Left lobe of liver (tissue), 2 donors: ENCODE results near the gene ILF3. TPM values are rescaled to one million over a fixed set of nuclear protein-coding genes. Genes with fewer than 3 reads are reported as not detected.
A peak's percentile ranks its signal among the peaks of the same experiment; 100 is the strongest.

ENCODE experiments used
- ATAC-seq: fragments of 200-7000 bp; cut with Tn5 transposase; one replicate; pipeline ENCODE4 v1.9.1; 2020; ENCODE audit warnings: mild to moderate bottlenecking, moderate library complexity
- DNase-seq: peaks from one replicate; pipeline ENCODE4 v3.0.0-alpha.2; 2020; ENCODE audit warnings: low spot score
- total RNA-seq: library from RNA; stranded (reverse); gene quantifications from one replicate; pipeline ENCODE4 v1.2.1, GENCODE V29; 2021
- donor health status: DM: no; HTN: no; CAD: no; lungs with moderate emphysema.
- donor health status: DM: no; HTN: yes; CAD: no.

Gene ILF3
- 57.1 TPM for total RNA-seq

DNA sequence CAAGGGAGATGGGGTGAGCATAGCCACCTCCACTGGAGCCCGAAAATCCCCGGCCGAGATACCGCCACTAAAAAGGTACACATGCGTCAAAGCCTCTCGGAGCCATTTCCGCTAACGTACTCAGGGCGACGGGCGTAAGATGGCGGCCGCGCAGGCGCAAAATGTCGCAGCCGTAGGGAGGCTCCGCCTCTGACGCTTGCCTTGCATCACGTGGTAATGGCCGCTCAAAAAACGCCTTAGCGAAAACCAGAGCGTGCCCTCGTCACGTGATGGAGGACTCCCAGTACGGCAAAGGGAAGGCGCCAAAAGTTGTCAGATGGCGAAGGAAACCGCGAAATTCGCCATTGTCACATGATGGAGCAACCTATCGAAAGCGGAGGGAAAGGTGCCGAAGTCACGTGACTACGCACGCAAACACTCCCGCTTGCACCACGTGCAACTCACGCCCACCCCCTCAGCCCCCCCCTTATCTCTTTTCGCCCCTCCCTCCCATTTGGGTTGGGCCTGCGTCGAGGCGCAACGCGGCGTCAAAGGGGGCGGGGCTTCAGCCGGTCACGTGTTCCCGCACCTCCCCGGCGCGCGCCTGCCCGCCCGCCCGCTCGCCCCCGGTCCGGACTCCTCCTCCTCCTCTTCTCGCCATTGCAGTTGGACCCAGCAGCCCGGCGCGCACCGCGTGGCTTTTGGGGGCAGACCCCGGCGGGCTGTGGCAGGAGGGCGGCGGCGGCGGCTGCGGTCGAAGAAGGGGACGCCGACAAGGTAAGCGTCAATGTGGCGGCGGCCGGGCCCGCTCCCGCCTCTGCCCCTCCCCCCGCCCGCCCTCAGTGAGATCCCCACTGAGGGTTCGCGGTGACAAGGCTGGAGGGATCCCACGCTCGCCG, at the start of gene ILF3:
Gene ILF3 (plus strand): TSS at position 615 of the 878 bp plus-strand sequence. CDS start 16,260 bp downstream, outside the sequence.
- DNase-seq, result peak; percentile 100
- peak; percentile 93 for ATAC-seq

DNA sequence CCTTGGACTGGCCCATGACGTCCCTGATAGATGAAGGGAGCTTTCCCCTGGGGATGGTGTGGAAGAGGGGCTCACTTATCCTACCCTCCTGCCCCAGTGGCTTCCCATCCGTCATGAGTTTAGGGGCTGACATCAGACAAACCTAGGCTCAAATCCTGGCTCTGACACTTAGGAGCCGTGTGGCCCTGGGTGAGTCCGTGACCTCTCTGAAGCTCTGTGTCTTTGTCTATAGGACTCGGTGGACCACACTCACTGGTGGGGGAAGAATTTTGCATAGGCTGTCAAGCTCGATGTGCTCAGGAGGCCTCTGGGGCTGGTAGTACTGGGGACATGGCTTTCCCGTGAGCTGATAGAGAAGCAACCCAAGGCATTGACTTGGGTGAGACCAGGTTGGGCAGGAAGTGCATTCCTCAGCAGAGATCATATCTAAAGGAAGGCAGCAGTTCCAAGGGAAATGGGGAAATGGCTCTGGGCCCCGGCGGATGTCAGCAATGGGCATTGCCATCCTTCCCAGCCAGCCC, 49.6 kb upstream of the ILF3 start:
- ATAC-seq, result peak; percentile 5

DNA sequence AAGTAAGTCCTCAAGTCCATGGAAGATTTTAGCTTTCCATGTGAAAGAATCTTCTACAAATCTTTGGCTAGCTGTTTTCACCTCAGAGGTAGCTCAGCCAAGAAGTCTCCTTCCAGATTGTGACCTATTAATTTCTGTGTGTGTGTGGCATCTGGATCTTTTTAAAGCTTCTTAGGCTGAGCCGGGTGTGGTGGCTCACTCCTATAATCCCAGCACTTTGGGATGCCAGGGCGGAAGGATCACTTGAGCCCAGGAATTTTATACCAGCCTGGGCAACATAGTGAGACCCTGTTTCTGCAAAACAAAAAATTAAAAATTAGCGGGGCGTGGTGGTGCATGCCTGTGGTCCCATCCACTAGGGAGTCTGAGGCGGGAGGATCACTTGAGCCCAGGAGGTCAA, 42.2 kb upstream of the ILF3 start:
- DNase-seq (no peak), ATAC-seq (no peak)

More for the DNA sequence above, 49.6 kb upstream of the ILF3 start:
- no peak for DNase-seq

DNA sequence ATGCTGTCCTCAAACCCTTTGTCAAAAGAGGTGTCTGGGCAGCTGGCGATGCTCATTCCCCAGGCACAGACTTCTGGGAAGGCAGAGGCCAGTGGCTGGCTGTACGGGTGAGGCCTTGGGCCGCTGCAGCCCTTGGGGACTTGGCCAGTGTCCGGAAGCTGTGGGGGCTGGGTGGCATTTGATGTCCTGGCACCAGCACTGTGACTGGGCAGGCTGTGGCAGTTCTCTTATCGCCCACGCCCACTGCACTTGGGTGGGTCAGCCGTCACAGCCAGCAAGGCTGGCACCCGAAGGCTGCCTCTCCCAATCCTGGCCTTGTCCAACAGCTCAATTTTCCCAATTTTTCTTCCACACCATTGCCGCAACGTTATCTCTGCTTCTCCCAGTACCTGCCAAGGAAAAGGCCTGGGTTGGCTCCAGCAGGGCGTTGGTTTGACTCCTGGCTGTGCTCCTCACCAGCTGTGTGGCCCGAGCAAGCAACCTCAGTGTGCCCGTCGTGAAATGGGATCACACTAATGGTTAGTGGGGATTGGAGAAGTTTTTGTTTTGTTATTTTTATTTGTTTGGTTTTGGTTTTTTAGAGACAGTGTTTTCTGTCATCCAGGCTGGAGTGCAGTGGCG, 41.5 kb upstream of the ILF3 start:
- ATAC-seq, result peak; percentile 66
- DNase-seq, result no peak

DNA sequence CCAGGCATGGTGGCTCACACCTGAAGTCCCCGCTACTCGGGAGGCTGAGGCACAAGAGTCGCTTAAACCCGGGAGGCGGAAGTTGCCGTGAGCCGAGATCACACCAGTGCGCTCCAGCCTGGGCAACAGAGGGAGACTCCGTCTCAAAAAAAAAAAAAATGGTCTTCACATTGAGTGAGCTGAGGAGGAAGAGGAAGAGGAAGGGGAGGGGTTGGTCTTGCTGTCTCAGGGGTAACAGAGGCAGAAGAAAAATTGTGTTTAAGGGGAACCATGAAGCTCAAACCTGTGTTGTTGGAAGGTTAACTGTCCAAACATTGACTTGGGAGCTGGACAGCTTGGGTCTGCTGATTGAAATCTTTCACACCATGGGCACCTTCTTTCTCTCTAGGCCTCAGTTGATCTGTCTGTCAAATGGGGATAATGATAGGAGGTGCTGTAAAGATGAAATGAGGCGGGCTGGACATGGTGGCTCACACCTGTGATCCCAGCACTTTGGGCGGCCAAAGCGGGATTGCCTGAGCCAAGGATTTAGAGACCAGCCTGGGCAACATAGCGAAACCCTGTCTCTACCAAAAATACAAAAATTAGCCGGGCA, 38.6 kb upstream of the ILF3 start:
- ATAC-seq (peak; percentile 44), DNase-seq (no peak)

DNA sequence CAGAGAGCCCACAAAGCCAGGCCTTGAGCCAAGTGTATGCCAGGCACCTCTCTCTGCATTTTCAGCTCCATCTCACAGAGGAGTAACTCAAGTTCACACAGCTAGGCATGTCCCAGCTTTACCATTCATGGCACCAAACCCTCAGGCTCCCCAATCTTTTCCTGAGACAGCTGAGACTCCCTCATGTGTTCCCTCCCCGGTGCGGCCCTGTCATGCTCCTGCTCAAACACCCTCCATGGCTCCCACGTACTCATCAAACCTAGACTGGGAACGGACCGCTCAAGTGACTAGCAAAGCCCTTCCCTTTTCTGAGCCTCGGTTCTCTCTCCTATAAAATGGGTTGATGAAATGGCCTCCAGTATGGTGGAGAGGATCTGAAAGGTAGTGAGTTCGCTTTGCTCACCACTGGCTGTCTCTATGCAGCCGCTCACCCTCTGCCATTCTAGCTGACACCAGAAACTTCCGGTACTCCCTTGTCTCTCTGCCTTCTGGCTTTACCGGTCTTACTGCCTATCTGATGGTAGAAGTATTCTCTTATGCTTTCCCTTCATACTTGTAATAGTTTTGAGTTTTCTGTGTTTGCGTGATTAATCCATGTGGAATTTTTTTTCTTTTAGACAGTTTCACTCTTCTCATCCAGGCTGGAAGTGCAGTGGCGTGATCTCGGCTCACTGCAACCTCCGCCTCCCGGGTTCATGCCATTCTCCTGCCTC, 36.6 kb upstream of the ILF3 start:
- DNase-seq, result no peak
- no peak for ATAC-seq

DNA sequence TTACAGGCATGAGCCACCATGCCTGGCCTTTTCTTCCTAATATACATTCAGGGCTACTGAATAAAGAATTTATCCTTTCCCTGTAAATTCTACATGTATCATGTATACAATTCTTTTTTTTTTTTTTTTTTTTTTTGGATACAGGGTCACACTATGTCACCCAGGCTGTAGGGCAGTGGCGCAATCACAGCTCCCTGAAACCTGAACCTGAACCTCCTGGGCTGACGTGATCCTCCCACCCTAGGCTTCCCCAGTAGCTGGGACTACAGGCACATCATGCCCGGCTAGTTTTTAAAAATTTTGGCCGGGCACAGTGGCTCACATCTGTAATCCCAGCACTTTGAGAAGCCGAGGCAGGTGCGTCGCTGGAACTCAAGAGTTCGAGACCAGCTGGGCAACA, 35.3 kb upstream of the ILF3 start:
- ATAC-seq (no peak), DNase-seq (no peak)

DNA sequence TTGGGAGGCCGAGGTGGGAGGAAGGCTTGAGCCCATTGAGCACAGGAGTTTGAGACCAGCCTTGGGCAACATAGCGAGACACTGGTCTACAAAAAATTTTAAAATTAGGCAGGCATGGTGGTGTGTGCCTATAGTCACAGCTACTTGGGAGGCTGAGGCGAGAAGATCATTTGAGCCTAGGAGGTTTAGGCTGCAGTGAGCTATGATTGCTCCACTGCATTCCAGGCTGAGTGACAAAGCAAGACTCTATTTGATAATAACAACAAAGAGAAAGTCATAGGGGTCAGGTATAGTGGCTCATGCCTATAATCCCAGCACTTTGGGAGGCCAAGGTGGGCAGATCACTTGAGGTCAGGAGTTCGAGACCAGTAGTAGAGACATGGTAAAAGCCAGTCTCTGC, 33.4 kb upstream of the ILF3 start:
- no peak for ATAC-seq
- no peak for DNase-seq

DNA sequence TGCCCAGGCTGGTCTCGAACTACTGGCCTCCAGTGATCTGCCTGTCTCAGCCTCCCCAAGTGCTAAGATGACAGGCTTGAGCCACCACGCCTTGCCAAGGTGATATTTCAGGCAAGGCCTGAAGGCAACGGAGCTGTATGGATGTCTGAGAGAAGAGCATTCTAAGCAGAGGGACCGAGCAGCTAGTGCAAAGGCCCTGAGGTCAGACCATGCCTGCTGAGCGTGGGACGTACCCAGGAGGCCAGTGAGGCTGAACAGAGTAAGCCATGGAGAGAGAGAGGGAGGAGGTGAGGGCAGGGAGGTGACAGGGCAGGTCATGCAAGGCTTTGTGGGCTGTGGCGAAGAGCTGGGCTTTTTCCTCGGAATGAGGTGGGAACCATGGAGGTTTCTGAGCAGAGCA, 32.2 kb upstream of the ILF3 start:
- DNase-seq (no peak), ATAC-seq (no peak)

DNA sequence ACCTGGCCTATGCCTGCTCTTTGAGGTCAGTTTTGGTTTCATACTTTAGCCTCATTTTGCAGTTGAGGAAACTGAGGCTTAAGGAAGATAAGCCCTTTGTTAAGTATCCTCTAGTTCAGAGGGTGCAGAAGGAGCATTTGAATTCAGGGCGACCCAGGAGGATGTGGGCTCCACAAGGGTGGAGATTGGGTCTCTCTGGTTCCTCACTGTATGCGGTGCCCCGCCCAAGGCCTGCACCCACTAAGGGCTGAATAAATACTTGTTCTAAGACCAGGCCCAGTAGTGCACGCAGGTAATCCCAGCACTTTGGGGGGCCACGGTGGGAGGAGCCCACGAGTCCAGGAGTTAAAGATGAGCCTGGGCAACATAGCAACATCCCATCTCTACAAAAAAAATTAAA, 29.6 kb upstream of the ILF3 start:
- no peak for ATAC-seq
- no peak for DNase-seq

DNA sequence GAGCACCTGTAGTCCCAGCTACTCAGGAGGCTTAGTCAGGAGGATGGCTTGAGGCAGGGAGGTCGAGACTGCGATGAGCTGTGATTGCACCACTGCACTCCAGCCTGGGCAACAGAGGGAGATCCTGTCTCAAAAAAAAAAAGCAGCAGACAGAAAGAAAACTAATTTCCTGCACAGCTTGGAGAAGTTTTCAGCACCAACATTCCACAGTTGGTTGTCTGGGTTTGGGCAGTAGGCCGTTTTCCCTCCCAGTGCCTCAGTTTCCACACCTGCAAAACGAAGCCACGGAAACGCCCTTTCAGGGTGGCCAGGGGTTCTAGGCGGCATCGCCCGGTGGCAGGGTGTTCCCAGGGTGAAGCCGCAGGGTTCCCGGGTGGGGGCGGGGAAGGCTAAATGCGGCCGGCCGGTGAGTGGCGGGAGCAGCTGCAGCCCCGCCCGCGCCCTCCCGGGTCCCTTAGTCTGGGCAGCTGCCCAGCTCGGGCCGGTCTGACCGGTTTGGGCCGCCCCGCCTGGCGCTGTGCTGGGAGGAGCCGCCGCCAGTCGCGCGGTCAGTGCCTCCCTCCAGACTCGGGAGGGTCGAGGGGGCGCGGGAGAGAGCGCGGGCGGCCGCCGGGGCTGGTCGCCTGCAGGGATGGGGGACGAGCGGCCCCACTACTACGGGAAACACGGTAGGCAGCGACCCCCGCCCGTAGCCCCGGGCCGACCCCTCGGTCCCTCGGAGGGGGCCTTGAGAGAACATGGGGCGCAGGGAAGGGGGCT, 29.0 kb upstream of the ILF3 start, which contains the start of gene SLC44A2:
Gene SLC44A2 (plus strand): TSS at position 551 of the 759 bp plus-strand sequence. CDS start 81 bp downstream, at position 632.
- ATAC-seq (peak; percentile 98), DNase-seq (peak; percentile 77)

DNA sequence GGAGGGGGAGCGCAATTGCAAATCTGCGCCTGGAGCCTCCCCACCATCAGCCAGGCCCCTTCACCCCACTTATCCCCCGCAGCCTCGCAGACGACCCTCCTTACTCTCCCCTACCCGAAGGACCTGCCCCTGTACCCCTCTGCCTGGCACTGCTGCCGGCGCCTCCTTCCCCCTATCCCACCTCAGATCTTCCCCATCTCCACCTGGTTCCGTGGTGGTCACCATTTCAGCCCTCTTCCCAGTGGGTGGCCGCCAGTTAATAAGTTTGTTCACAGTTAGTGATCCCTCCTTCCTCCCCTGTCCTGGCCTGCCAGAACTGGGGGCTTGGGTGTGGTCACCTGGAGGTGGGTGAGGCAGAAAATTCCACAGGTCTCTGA, 28.4 kb upstream of the ILF3 start:
- ATAC-seq (no peak), DNase-seq (no peak)

DNA sequence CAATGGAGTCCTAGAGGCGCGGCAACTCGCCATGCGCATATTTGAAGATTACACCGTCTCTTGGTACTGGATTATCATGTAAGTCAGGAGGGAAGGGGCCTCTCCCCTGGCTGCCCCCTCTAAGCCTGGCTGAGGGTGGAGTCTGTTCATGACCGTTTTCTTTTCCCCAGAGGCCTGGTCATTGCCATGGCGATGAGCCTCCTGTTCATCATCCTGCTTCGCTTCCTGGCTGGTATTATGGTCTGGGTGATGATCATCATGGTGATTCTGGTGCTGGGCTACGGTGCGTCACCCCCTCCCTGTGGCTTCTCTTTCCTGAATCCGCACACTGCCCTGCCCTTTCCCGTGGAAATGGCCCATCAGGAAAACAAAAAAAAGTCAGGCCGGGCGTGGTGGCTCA, 22.3 kb upstream of the ILF3 start:
- DNase-seq (no peak), ATAC-seq (no peak)

DNA sequence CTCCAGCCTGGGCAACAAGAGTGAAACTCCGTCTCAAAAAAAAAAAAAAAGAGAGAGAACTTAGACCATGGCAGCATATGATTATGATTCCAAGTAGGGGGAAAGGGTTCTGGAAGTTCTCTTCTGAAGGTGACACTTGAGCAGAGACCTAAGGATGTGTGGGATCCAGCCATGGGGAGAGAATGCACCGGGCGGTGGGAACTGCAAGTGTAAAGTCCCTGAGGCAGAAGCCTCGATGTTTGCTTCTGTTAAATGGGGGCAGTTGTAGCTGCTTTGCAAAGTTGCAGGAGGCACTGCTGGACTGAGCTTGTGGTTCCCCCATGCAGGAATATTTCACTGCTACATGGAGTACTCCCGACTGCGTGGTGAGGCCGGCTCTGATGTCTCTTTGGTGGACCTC, 19.7 kb upstream of the ILF3 start:
- ATAC-seq (no peak), DNase-seq (no peak)

DNA sequence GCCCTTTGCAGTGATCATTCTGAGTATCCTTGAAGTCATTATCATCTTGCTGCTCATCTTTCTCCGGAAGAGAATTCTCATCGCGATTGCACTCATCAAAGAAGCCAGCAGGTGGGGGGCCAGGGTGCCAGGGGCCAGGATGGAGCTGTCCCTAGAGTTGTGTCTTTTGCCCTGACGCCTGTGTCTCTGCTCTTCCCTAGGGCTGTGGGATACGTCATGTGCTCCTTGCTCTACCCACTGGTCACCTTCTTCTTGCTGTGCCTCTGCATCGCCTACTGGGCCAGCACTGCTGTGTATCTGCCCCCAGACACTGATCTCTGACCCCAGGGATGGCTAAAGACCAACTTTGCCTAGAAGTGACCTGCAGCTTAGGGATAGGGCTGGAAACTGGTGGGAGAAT, 19.2 kb upstream of the ILF3 start:
- DNase-seq (no peak), ATAC-seq (peak; percentile 50)

DNA sequence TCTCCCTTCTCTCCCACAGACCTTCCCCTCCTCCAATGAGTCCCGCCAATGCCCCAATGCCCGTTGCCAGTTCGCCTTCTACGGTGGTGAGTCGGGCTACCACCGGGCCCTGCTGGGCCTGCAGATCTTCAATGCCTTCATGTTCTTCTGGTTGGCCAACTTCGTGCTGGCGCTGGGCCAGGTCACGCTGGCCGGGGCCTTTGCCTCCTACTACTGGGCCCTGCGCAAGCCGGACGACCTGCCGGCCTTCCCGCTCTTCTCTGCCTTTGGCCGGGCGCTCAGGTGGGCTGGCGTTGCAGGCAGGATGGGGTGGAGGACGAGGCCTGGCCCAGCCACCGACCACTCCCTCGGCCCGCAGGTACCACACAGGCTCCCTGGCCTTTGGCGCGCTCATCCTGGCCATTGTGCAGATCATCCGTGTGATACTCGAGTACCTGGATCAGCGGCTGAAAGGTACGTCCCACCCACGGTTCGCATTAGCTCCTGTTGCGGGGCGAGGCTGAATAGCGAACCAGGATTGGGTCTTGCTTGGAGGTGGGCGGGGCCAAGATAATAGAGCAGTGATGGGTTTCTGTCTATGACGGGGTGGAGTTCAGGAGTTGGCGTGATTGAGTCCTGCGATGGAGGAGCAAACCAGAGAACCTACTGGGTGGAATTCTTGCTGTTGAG, 17.7 kb upstream of the ILF3 start:
- DNase-seq, result no peak
- ATAC-seq, result no peak

DNA sequence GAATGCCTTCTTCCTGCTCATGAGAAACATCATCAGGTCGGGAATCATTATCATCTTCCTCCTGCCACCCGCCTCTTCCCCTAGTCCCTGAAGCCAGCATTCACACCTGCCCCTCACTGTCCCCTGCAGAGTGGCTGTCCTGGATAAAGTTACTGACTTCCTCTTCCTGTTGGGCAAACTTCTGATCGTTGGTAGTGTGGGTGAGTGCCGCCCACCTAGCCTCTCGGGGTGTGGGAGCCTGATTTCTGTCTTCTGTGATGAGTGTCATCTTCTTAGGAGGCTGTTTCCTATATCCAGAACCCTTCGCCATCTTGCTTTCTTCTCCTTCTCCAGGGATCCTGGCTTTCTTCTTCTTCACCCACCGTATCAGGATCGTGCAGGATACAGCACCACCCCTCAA, 16.3 kb upstream of the ILF3 start:
- ATAC-seq, result no peak
- no peak for DNase-seq

DNA sequence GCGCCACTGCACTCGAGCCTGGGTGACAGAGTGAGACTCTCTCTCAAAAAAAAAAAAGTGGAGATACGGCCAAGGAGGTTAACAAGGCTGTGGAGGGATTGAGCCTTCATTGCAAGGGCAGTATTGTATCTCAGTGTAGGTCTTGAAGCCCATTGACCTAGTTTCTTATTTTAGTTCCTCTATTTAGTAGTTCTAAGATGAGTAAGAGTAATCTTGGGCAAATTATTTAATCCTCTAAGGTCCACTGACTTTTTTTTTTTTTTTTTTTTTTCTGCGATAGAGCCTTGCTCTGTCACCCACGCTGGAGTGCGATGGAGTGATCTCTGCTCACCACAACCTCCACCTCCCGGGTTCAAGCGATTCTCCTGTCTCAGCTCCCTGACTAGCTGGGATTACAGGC, 14.3 kb upstream of the ILF3 start:
- ATAC-seq, result no peak
- no peak for DNase-seq

DNA sequence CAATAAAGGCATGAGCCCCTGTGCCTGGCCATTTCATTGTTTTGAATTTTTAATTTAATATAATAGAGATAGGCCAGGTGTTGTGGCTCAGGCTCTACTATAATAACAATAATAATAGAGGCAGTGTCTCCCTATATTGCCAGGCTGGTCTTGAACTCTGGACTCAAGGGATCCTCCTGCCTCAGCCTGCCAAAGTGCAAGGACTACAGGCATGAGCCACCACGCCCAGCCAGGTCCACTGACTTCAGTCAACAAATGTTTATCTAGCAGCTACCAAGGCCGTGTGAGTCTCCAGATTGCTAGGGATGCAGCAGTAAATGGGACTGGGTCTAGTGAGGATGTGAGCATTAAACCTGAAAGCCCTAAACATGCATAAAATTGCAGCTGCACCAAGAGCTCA, 13.8 kb upstream of the ILF3 start:
- DNase-seq (no peak), ATAC-seq (no peak)

DNA sequence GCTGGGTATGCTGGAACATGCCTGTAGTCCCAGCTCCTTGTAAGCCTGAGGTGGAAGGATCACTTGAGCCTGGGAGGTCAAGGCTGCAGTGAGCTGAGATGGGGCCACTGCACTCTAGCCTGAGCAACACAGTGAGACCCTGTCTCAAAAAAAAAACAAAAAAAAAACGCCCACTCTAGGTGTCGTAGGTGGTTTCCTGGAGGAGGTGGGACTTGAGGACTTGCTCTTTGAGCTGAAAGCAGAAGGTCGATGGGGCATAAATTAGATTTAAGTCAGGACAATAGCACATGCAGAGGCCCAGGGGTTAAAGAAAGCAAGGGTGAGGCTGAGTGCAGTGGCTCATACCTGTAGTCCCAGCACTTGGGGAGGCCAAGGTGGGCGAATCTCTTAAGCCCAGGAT, 12.9 kb upstream of the ILF3 start:
- ATAC-seq (no peak), DNase-seq (no peak)
